Measurements from ENCODE around the gene MT1G.
"Not testable (repeated sequence)": the region's sequence is repeated elsewhere in the genome, so short reads cannot be mapped to it uniquely, and the experiment has no call there.

Gene MT1G

DNA sequence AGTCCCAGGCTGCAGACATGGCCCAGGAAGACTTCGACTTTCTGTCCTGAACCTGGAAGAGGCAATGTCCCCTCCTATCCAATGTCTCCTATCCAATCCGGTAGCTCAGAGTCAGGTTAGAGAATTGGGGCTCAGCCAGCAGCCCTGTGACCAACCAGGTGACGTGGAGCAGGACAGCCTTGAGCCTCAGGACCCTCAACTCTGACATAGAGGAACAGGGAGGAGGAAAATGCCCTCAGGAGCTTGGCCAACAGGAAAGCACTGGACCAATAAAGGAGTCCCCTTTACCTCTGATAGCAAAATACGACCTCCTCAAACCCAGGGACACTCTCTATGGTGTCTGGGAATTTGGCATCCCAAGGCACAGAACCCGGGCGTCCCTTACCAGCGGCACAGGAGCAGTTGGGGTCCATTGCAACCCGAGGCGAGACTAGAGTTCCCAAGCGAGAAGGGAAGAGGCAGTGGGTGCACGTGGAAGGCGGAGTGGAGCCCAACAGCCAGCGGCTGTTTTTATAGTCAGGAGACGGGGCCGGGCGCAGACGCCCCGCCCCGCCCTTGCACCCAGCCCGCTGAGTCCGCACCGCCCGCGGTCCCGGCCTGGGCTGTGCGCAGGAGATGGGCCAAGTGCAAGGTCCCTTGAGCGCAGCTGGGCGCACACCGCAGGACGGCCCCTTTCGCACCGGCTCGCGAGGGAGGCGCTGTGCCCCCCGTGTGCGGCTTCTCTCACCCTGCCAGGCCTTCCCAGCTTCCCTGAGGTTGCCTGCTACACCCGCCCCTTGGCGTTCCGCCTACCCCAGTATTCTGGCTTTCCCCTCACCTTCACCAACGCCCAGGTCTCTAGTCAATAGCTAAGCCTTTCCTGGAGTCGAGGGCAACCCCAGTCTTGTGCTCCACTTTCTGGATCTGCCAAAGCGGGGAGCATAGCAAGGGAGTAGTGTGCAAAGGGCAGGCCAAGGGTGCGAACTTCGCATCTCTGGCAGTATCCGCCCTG is at the start of gene MT1G:
Gene MT1G, minus strand, starts transcription at position 485 of the 991 bp plus-strand sequence. Its CDS starts 72 bp downstream, at position 413.
- DNase-seq = peak; percentile 28

- DNase-seq = not testable (repeated sequence)
Measured at GRCh38 chr16:56717532-56717931, 49.7 kb upstream of the MT1G start.

GRCh38 chr16:56716761-56717160 is 48.9 kb upstream of the MT1G start:
- DNase-seq = no peak

DNA sequence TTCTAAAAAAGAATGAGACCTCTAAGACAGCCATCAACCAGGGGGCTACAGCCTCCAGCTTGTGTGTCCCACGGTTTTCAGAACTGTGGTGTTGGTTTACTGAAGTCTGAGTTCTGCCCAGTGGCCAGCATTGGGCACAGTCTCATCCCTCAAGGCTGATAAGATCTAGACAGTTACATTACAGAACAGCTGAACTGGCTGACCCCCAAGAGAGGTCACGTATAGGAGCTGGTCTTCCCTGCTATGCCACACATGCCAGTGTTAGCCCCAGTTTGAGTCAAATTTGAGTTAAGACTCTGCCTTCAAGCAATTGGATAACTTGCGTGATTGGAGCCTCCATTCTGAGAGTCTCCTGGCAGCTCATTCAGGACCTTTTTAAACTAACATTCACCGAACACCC is 47.3 kb upstream of the MT1G start:
- no peak for DNase-seq

- DNase-seq = no peak
Measured at GRCh38 chr16:56713794-56714193, 45.9 kb upstream of the MT1G start.

- no peak for DNase-seq
Measured at GRCh38 chr16:56711862-56712261, 44.0 kb upstream of the MT1G start.

GRCh38 chr16:56710181-56710737 is 42.4 kb upstream of the MT1G start:
- no peak for DNase-seq

- DNase-seq = no peak
Measured at GRCh38 chr16:56709443-56710040, 41.7 kb upstream of the MT1G start.

DNA sequence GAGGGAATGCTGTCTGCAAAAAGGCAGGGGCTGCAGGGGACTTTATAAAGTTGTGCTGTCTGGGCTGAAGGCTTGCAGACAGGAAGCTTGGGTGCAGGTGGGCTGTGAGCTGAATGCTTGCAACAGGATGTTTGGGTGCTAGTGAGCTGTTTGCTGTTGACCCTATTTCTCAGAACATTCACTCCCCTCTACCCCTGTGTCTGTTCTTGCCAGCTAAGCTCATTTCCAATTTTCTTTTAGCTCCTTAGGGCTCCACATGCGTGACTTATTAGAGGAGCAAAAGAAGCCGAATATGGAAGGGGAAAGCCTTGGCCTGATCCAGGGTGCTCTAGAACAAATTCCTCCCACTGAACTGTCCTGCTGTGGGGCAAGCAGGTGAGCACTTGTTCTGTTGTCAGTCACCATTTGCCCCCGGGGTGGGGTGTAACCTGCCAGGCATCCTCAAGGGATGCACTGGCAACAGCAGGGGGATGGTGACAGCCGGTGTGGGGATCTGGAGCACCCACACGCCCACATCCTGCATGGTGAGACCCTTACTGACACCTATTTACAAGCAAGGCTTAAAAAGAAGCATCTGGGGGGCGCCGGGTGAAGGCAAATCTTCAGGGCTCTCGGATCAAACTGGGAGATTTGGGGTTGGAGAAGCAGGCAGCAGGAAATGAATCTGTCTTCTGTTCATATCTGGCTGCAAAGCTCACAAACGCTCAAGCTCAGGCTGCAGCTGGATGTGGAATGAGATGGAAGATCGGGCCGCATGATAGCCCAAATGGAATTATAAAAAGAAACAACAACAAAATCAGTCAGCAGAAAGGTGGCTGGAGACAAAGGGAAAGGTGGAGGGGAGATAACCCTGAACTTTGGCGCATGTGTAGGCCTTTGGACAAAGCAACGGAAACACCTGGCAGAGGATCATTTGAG is 40.9 kb upstream of the MT1G start:
- DNase-seq = no peak

DNA sequence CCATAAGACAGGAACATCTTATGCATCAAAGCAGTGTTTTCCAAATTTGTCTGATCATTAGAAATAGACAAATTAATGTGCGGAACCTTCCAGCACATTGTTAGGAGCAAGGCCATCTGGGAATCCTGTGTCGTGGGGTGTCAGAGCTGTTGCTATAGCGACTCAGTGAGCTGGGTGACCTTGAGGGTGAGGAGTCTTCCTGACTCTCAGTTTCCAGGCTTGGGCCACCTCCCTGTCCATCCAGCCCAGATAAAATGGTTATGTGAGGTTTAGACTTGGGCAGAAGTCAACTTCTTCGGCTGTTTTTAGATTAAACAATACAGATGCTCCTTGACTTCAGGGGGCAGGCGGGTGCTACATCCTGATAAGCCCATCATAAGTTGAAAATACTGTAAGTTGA is 35.0 kb upstream of the MT1G start:
- DNase-seq = no peak

- no peak for DNase-seq
Measured at GRCh38 chr16:56701534-56701933, 33.7 kb upstream of the MT1G start.

- no peak for DNase-seq
Measured at GRCh38 chr16:56700631-56701030, 32.8 kb upstream of the MT1G start.

DNA sequence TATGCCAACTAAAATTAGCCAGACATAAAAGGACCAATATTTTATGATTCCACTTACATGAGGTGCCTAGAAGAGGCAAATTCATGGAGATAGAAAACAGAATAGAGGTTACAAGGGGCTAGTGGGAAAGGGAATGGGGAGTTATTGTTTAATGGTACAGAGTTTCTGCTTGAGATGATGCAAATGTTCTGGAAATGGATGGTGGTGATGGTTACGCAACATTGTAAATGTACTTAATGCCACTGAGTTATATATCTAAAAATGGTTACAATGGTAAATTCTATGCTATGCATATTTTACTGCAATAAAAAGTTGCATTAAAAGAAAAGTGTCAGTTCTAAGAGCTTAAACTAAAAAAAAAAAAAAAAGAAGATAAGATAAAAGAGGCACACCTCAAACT is 32.3 kb upstream of the MT1G start:
- no peak for DNase-seq

DNA sequence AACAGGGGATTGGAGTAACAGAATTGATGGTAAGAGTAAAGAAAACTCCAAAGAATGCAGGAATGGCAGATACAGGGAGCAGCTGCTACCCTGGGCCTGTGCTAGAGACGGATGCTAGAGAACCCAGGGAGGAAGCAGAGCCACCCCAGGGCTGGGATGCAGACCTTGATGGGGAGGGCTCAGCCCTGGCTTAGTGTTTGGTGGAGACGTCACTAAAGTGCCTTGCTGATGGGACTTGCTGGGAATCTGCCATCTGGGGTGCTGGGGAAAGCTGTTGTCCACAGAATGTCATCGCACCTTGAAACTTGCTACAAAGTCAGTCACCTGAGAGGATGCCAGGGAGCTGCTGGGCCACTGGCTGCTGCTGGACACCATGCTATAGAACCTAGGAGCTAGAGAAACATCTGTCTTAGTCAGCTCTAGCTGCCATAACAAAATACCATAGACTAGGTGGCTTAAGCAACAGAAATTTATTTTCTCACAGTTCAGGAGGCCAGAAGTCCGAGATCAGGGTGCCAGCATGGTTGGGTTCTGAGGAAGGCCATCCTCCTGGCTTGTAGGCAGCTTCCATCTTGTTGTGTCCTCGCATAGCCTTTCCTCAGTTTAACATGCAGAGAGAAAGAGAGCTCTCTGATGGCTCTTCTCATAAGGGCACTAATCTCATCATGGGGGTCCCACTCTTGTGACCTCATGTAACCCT is 29.7 kb upstream of the MT1G start:
- DNase-seq = no peak

GRCh38 chr16:56695246-56695645 is 27.4 kb upstream of the MT1G start:
- no peak for DNase-seq

DNA sequence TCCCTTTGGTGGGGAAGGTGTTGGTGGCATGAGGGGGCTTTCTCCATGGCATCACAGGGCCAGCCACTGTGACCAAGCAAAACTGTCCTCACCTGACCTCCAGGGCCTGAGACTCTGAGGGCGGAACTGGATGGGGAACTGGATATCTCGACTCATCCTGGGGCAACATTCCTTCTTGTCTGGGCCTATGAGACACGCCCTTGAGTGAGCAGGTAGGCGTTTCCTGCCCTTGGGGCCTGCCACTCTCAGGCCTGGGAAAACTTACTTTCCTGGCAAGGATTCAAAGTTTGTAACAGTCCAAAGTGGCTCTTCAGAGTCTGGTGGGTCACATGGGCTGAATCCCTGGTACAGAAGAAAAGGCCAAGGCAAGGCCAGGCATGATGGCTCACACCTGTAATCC is 24.0 kb upstream of the MT1G start:
- DNase-seq = no peak

DNA sequence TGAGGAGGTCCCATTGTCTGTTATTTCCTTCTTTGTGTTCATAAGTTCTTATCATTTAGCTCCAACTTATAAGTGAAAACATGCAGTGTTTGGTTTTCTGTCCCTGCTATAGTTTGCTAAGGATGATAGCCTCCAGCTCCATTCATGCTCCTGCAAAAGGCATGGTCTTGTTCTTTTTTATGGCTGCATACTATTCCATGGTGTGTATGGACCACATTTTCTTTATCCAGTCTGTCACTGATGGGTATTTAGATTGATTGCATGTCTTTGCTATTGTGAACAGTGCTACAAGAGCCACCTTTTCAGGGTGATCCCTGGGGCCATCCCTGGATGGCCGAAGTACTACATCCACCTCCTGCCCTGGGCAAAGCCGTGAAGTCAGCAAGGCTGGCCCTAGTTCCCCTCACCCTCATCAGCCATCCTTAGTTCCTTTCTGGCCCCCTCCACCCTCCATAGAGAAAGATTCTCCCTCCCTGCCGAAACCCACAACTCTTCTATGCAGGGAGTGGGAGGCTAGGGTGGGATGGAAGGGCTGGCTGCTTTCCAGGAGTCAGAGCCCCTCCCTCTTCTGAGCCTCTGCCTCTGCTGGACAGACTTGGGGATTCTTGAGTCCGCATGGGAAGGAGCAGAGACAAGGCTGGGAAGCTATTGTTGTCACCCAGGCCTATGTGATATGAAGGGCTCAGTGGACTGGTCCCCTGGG is 22.7 kb upstream of the MT1G start:
- DNase-seq = no peak

- no peak for DNase-seq
Measured at GRCh38 chr16:56689171-56689570, 21.3 kb upstream of the MT1G start.

DNA sequence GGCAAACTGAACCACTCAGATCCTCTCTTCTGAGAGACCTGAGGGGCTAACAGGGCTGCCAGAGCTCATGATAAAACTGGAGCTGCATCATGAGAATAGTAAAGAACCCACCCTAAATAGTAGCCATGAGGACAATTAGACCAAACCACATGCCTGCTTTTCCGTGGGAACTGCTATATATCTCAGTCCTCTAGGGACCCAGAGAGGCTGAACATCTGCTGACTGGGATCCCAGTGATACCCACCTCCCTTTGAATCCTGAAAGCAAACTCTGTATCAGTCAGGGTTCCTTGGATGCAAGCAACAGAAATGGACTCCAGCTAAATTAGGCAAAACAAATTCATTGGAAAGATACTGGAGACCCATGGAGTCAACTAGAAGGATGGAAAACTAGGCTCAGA is 20.9 kb upstream of the MT1G start:
- no peak for DNase-seq

GRCh38 chr16:56686758-56687157 is 18.9 kb upstream of the MT1G start:
- no peak for DNase-seq

GRCh38 chr16:56684926-56685590 is 17.2 kb upstream of the MT1G start:
- no peak for DNase-seq

All from NCI-H1436 (cell line).